ENCODE measurements around the gene TFCP2L1.

TFCP2L1 gene

GRCh38 chr2:121213386-121213785, 71.6 kb downstream of the TFCP2L1 start:
- DNase-seq (ENCODE audit: low read depth), result no peak
- no peak for TF ChIP-seq CTCF (IDR thresholded peaks at IDR 0.05; ENCODE audit: low read length, missing control alignments)
- H3K4me3 ChIP-seq (replicated peaks; ENCODE audit: low read depth, low read length), result no peak overlapping the region

GRCh38 chr2:121212661-121213325, 72.2 kb downstream of the TFCP2L1 start:
- no peak for DNase-seq (ENCODE audit: low read depth)
- TF ChIP-seq CTCF (IDR thresholded peaks at IDR 0.05; ENCODE audit: low read length, missing control alignments), result no peak
- no peak overlapping the region for H3K4me3 ChIP-seq (replicated peaks; ENCODE audit: low read depth, low read length)

GRCh38 chr2:121211689-121212151, 73.3 kb downstream of the TFCP2L1 start:
- H3K4me3 ChIP-seq (replicated peaks; ENCODE audit: low read depth, low read length), result no peak overlapping the region
- TF ChIP-seq CTCF (IDR thresholded peaks at IDR 0.05; ENCODE audit: low read length, missing control alignments), result no peak
- no peak for DNase-seq (ENCODE audit: low read depth)

- no peak for TF ChIP-seq CTCF (IDR thresholded peaks at IDR 0.05; ENCODE audit: low read length, missing control alignments)
- no peak for DNase-seq (ENCODE audit: low read depth)
Observed at GRCh38 chr2:121211251-121211650, 73.8 kb downstream of the TFCP2L1 start.

GRCh38 chr2:121210691-121211090, 74.3 kb downstream of the TFCP2L1 start:
- TF ChIP-seq CTCF (IDR thresholded peaks at IDR 0.05; ENCODE audit: low read length, missing control alignments), result no peak

More at GRCh38 chr2:121211251-121211650, 73.8 kb downstream of the TFCP2L1 start:
- H3K4me3 ChIP-seq (replicated peaks; ENCODE audit: low read depth, low read length), result no peak overlapping the region

GRCh38 chr2:121209014-121209610, 75.9 kb downstream of the TFCP2L1 start:
- no peak for TF ChIP-seq CTCF (IDR thresholded peaks at IDR 0.05; ENCODE audit: low read length, missing control alignments)

More at GRCh38 chr2:121210691-121211090, 74.3 kb downstream of the TFCP2L1 start:
- DNase-seq (ENCODE audit: low read depth), result no peak
- no peak overlapping the region for H3K4me3 ChIP-seq (replicated peaks; ENCODE audit: low read depth, low read length)

More at GRCh38 chr2:121209014-121209610, 75.9 kb downstream of the TFCP2L1 start:
- H3K4me3 ChIP-seq (replicated peaks; ENCODE audit: low read depth, low read length), result no peak overlapping the region
- DNase-seq (ENCODE audit: low read depth), result no peak
